CD4-positive, alpha-beta T cell treated with Interleukin-15 for 1 hour (primary cell): ENCODE data around the gene TMOD3.

Source experiments
- DNase-seq: peaks from one replicate; pipeline ENCODE4 v3.0.0-alpha.2; 2020

The TMOD3 gene

DNA sequence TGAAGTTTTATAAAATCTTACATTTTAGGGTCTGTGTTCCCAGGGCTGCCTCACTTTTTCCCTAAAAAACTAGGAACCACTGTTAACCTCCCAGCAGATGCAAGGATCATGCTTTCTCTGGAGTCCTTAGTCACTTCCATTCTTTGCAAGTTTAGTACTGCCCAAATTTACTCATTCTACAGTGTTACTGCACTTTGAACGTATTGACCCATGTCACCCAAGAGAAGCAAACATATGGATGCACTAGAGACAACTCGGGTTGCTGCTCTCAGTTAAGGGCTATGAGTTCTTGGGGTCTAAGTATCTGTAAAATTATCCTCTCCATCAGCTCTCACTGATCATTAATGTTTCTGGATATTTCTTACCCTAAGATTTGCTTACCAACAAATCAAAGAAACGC lies 83.1 kb downstream of the TMOD3 start:
- no peak for DNase-seq

DNA sequence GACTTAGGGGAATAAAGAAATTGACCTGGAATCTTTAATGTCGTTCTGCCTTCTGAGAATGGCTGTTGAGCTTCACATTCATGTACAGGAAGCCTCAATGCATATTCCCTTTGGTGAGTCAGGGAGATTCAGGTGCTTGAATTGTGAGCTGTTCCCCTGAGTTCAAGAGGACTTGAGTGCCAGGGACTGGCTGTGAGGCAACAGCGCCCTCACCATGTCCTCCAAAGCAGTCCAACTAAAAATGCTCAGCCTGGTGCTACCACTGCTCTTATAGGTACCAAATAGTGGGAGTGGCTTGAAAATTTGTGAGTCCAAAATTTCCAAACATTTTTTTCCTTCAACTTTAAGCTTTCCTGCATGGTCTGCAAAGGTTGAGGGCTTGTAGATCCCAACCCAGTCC lies 88.0 kb downstream of the TMOD3 start:
- no peak for DNase-seq

GRCh38 chr15:51924156-51925068 lies 95.0 kb downstream of the TMOD3 start:
- no peak for DNase-seq

- no peak for DNase-seq
These were observed 97.4 kb downstream of the TMOD3 start for GRCh38 chr15:51926809-51927208.

GRCh38 chr15:51931016-51931415 lies 101.6 kb downstream of the TMOD3 start:
- no peak for DNase-seq

DNA sequence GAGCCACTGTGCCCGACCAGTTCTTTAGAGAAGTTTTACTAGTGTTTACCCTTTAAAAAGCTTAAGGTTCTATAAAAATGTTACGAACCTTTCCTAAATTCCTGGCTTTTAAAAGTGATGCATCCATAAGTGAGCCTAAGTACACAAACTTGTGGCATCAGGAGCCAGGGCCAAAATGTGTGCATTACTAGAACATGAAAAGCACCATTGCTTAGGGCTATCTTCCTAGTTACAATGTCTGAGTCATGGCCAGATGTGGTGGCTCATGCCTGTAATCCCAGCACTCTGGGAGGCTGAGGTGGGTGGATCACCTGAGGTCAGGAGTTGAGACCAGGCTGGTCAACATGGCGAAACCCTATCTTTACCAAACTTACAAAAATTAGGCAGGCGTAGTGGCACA lies 102.2 kb downstream of the TMOD3 start:
- DNase-seq = no peak

DNA sequence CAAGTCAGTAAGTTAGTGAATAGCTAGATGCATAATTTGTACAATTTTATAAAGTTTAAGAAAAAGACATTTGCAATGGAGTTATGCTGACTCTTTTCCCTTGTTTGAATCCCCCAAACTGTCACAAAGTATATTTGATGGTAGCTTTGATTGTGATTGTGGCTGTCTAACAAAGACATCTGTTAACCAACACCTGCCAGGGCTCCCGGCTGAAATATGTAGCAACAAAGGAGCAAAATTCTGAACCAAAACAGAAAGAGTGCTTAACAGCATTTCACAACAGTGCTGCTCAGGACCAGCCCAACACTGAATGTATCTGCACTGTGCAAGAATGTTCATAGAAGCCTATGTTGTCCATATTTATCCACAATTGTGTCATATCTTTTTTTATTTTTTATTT lies 102.7 kb downstream of the TMOD3 start:
- no peak for DNase-seq

DNA sequence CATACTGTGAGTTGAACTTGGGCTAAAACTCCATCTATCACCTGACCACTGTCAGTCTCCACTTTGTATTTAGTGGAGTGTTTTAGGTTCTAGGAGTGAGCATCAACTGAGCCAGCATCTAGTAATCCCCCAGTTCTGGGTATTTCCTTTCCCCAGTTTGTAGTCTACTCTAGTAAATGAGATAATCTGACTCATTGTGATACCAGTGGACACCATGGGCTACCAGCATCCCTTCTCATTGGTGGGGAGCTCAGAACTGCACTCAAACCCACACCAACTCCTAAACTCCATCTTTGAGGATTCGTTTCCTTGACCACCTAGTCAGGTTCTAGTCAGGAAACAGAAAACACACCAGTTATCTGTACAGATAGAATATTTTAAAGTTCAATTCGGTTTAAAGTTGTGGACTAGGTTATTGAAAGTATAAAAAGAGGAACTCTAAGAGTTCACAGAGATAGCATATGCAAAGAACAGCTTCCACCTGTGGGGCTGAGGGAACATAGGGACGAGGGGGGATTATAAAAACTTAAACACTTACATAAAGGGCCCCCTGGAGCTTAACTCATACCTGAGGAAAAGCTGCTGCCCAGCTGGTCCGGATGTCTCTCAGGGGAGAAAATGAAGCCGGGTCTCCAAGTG lies 106.1 kb downstream of the TMOD3 start:
- no peak for DNase-seq

DNA sequence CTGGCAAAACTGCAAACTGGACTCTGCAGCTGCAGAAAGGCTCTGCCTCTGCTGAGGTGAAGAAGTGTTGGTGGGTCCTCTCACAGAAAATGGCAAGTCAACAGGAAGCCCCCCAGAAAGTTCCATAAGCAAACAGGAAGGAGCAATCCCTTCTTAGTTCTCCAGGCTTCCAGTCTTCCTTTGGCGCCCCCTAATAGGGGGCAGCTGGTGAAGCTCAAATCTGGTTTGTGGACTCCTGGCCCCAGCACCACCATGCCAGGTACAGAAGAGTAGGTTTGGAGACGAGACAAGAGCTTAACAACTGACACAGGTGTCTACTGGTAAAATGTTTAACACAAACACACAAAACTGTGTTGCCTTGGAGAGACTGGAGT lies 106.6 kb downstream of the TMOD3 start:
- no peak for DNase-seq

DNA sequence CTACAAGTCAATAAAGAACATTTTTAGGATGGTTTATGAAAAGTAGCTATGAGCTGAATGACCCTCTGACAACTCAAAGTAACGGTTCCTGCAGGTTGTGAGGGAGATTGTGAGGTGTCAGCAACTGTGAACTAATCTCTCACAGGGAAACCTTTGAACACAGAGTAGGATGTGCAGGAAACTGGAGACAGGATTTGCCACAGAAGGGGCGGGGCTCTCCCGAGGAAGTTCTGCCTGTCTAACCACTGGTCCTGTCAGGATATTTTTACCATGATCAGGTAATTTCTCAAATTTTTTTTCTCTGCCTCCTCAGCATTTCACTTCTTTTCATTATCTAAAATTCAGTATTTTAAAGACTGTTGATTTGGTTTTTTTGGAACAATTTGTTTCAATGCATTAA lies 108.8 kb downstream of the TMOD3 start:
- DNase-seq = no peak

GRCh38 chr15:51939216-51939615 lies 109.8 kb downstream of the TMOD3 start:
- no peak for DNase-seq

DNA sequence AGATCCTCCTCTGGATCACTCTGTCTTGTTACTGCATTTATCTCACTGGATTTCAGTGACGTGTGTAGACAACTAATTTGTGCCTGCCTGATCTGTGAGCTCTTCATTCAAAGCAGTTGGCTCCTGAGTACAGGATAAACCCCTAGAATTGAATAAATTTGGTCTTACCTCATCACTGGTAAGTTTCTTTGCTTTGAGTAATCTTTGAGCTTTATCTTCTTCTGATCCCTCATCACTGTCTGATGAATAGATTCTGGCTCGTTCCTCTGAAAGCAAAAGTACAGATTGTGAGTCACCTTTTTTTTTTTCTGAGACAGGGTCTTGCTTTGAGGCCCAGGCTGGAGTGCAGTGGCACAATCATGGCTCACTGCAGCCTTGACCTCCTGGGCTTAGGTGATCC lies 117.7 kb downstream of the TMOD3 start:
- DNase-seq = no peak

- no peak for DNase-seq
These were observed 123.4 kb downstream of the TMOD3 start for GRCh38 chr15:51952805-51953204.

DNA sequence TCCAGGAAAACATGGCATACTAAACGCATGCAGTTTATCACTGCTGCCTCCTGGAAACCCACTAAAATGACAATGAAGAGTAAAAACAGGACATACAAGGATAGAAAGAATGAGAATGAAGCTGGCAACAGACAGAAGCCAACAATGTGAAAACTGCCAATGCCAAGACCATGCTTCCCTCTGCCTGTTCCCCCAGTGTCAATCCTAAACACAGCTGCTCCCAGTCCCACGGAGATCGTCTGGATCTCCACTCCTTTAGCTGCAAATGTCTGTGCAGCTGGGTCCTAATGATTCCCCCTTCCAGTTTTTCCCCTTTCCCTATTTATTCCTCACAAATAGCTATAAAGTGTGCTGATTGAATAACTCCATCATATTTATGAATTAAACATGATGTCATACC lies 126.1 kb downstream of the TMOD3 start:
- DNase-seq = no peak
